Tibial artery (tissue), 4 donors: Measurements from ENCODE around the gene PHF5A.
A peak's percentile ranks its signal among the peaks of the same experiment; 100 is the strongest.

Experiments
- DNase-seq, 2 donors: peaks; one replicate each; pipeline ENCODE4 v3.0.0-alpha.2; 2019
- H3K27ac ChIP-seq, 2 donors: fragments of 200-600 bp; sonication (generic) in 1 of 2; 1 replicate in 1 of 2; 2 replicates in 1 of 2; pipeline ENCODE4 v1.5.1; 2018 to 2019; ENCODE audit warnings: mild to moderate bottlenecking in 1 of 2
- H3K27me3 ChIP-seq, 2 donors: fragments of 200-600 bp; sonication (generic) in 1 of 2; one replicate each; pipeline versions ENCODE4 v1.5.1 to v1.6.0; 2016 to 2019
- H3K36me3 ChIP-seq, 3 donors: fragments of 200-600 bp; sonication (generic) in 2 of 3; one replicate each; pipeline ENCODE4 v1.5.1; 2016 to 2019; ENCODE audit warnings: mild to moderate bottlenecking in 2 of 3
- H3K4me1 ChIP-seq, 4 donors: fragments of 200-600 bp; sonication (generic) in 2 of 4; 1 replicate in 3 of 4; 2 replicates in 1 of 4; pipeline ENCODE4 v1.5.1; 2016 to 2019
- H3K4me3 ChIP-seq, 2 donors: fragments of 200-600 bp; sonication (generic) in 1 of 2; 1 replicate in 1 of 2; 2 replicates in 1 of 2; pipeline ENCODE4 v1.5.1; 2018 to 2019; ENCODE audit warnings: mild to moderate bottlenecking in 2 of 2
- H3K9me3 ChIP-seq, 3 donors: fragments of 200-600 bp; sonication (generic) in 1 of 3; one replicate each; pipeline ENCODE4 v1.5.1; 2016 to 2019
- CTCF ChIP-seq, 2 experiments: fragments of 200-600 bp in 1 of 2; fragments of 450-650 bp in 1 of 2; IDR thresholded peaks; one replicate each; pipeline ENCODE4 v1.5.1; 2017 to 2019; ENCODE audit warnings: antibody characterized with exemption in 2 of 2, mild to moderate bottlenecking in 1 of 2, moderate library complexity in 1 of 2
- intact Hi-C: fragments of 100-400 bp; cut with DNase I; formaldehyde crosslinking; loops from one replicate; pipeline ENCODE4 v1.15.0; 2023; ENCODE audit warnings: low total_unique reads

The PHF5A gene

GRCh38 chr22:41485033-41485432, 16.5 kb upstream of the PHF5A start:
- no peak for DNase-seq
- H3K4me1 ChIP-seq: peaks cover 0 to 77% (median 50%) of the 10 kb centered on the region in 4 donors
- no peak overlapping the region for H3K4me3 ChIP-seq
- no peak for TF ChIP-seq CTCF (IDR thresholded peaks at IDR 0.05)
- intact Hi-C loops: loop anchor here (10.0 kb wide), 1 partner anchor 1960 kb away; no protein-coding TSS in a partner anchor
- peak overlapping the region in 1 of 2 donors; percentile 89 for H3K27ac ChIP-seq
- no peaks in the 10 kb centered on the region for H3K36me3 ChIP-seq
- no peaks in the 10 kb centered on the region for H3K9me3 ChIP-seq
- H3K27me3 ChIP-seq: no peaks in the 10 kb centered on the region

GRCh38 chr22:41482319-41482935, 13.9 kb upstream of the PHF5A start:
- peaks cover 0 to 6% (median 0%) of the 10 kb centered on the region in 3 donors for H3K36me3 ChIP-seq
- no peak for DNase-seq
- no peaks in the 10 kb centered on the region for H3K9me3 ChIP-seq
- peaks cover 0 to 74% (median 54%) of the 10 kb centered on the region in 4 donors for H3K4me1 ChIP-seq
- no peak overlapping the region for H3K4me3 ChIP-seq
- H3K27ac ChIP-seq: peak overlapping the region; percentile 89
- no peaks in the 10 kb centered on the region for H3K27me3 ChIP-seq
- intact Hi-C loops: loop anchor here (5.0 to 10.0 kb wide), 2 partner anchors 35 to 1962 kb away; partner anchors contain the start of gene TOB2
- no peak for TF ChIP-seq CTCF (IDR thresholded peaks at IDR 0.05)

GRCh38 chr22:41481925-41482318, 13.4 kb upstream of the PHF5A start:
- H3K4me3 ChIP-seq: no peak overlapping the region

GRCh38 chr22:41481131-41481830, 12.8 kb upstream of the PHF5A start:
- Histone ChIP-seq H3K4me3 (no peak overlapping the region), H3K36me3 (peaks cover 0 to 6% (median 0%) of the 10 kb centered on the region in 3 donors), H3K27me3 (no peaks in the 10 kb centered on the region), H3K9me3 (no peaks in the 10 kb centered on the region), H3K4me1 (peaks cover 0 to 68% (median 49%) of the 10 kb centered on the region in 4 donors), H3K27ac (peak overlapping the region; percentile 89)
- no peak for TF ChIP-seq CTCF (IDR thresholded peaks at IDR 0.05)
- peak; percentile 64 to 87 for DNase-seq
- intact Hi-C loops: loop anchor here (5.0 to 10.0 kb wide), 2 partner anchors 34 to 1964 kb away; partner anchors contain the start of gene TOB2

More at GRCh38 chr22:41481925-41482318, 13.4 kb upstream of the PHF5A start:
- peaks cover 0 to 6% (median 0%) of the 10 kb centered on the region in 3 donors for H3K36me3 ChIP-seq
- TF ChIP-seq CTCF (IDR thresholded peaks at IDR 0.05): no peak
- peaks cover 0 to 71% (median 51%) of the 10 kb centered on the region in 4 donors for H3K4me1 ChIP-seq
- no peak for DNase-seq
- intact Hi-C loops: loop anchor here (5.0 to 10.0 kb wide), 2 partner anchors 35 to 1963 kb away; partner anchors contain the start of gene TOB2
- H3K27ac ChIP-seq: peak overlapping the region; percentile 89
- H3K9me3 ChIP-seq: no peaks in the 10 kb centered on the region
- H3K27me3 ChIP-seq: no peaks in the 10 kb centered on the region

- H3K36me3 ChIP-seq: peaks cover 0 to 6% (median 0%) of the 10 kb centered on the region in 3 donors
- H3K27me3 ChIP-seq: no peaks in the 10 kb centered on the region
- DNase-seq: peak in 1 of 2 donors; percentile 22
- H3K4me3 ChIP-seq: no peak overlapping the region
- H3K9me3 ChIP-seq: no peaks in the 10 kb centered on the region
- intact Hi-C loops: loop anchor here (5.0 to 10.0 kb wide), 2 partner anchors 33 to 1964 kb away; partner anchors contain the start of gene TOB2
- H3K27ac ChIP-seq: peak overlapping the region; percentile 89
- peaks cover 0 to 68% (median 49%) of the 10 kb centered on the region in 4 donors for H3K4me1 ChIP-seq
- no peak for TF ChIP-seq CTCF (IDR thresholded peaks at IDR 0.05)
These were observed 11.9 kb upstream of the PHF5A start for GRCh38 chr22:41480397-41480735.
